Measurements from ENCODE around the gene PHACTR4. TPM values are rescaled to one million over a fixed set of nuclear protein-coding genes. Genes with fewer than 3 reads are reported as not detected.
"Not testable (repeated sequence)": the region's sequence is repeated elsewhere in the genome, so short reads cannot be mapped to it uniquely, and the experiment has no call there.

Gene PHACTR4
- total RNA-seq, 1 donor from 2014 or later = 50.3 TPM

DNA sequence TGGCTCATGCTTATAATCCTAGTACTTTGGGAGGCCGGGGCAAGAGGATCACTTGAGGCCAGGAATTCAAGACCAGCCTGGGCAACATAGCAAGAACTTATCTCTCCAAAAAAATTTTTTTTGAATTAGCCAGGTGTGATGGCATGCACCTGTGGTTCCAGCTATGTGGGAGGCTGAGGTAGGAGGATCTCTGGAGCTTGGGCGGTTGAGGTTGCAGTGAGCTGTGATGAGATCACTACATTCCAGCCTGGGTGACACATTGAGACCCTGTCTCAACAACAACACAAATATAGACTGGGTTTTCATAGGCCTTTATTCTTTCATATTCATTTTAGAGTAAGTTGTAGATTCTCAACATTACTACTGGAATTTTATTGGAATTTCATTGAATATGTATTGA, 27.9 kb upstream of the PHACTR4 start:
- Mint-ChIP-seq H3K36me3 (no peaks in the 10 kb centered on the region), H3K27me3 (no peaks in the 10 kb centered on the region), H3K9me3 (no peaks in the 10 kb centered on the region), H3K4me3 (no peak overlapping the region), H3K27ac (no peak overlapping the region), H3K4me1 (ENCODE audit: unreplicated experiment) (no peaks in the 10 kb centered on the region)
- no peak for DNase-seq (ENCODE audit: extremely low spot score, unreplicated experiment)
- TF ChIP-seq, protein P1, sequence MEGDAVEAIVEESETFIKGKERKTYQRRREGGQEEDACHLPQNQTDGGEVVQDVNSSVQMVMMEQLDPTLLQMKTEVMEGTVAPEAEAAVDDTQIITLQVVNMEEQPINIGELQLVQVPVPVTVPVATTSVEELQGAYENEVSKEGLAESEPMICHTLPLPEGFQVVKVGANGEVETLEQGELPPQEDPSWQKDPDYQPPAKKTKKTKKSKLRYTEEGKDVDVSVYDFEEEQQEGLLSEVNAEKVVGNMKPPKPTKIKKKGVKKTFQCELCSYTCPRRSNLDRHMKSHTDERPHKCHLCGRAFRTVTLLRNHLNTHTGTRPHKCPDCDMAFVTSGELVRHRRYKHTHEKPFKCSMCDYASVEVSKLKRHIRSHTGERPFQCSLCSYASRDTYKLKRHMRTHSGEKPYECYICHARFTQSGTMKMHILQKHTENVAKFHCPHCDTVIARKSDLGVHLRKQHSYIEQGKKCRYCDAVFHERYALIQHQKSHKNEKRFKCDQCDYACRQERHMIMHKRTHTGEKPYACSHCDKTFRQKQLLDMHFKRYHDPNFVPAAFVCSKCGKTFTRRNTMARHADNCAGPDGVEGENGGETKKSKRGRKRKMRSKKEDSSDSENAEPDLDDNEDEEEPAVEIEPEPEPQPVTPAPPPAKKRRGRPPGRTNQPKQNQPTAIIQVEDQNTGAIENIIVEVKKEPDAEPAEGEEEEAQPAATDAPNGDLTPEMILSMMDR (conservative IDR thresholded peaks at IDR 0.05) = no peak

DNA sequence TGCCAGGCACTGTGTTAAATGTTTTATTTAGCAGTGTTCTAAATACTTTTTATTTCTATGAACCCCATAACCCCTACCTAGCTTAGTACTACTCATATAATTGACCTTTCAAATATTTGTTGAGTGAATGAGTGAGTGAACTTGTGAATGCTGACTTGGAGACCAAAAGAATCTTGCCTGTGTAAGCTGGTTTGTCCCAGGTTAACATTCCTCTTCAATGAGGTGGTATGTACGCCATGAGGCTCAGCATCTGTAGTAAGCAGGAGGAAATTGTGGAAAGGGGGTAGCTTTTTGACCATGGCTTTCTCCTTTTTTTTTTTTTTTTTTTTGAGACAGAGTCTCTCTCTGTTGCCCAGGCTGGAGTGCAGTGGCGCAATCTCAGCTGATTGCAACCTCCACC, 26.1 kb upstream of the PHACTR4 start:
- Mint-ChIP-seq H3K4me1 (ENCODE audit: unreplicated experiment) (no peaks in the 10 kb centered on the region), H3K36me3 (no peaks in the 10 kb centered on the region)
- no peak for DNase-seq (ENCODE audit: extremely low spot score, unreplicated experiment)

DNA sequence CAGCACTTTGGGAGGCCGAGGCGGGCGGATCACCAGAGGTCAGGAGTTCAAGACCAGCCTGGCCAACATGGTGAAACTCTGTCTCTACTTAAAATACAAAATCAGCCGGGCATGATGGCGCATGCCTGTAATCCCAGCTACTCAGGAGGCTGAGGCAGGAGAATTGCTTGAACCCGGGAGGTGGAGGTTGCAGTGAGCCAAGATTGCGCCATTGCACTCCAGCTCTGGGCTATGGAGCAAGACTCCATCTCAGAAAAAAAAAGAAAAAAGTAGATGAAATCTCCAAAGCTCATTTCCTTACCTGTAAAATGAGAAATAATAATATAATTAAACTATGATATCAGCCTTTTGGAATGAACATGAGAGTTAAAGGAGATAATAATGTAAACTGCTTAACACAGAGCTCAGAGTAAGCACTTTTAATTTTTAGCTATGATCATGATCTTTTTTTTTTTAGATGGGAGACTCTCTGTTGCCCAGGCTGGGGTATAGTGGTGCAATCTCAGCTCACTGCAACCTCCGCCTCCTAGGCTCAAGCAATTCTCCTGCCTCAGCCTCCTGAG, 16.2 kb upstream of the PHACTR4 start:
- not testable (repeated sequence) for H3K27me3 Mint-ChIP-seq; H3K4me1 Mint-ChIP-seq (ENCODE audit: unreplicated experiment); DNase-seq (ENCODE audit: extremely low spot score, unreplicated experiment); H3K36me3 Mint-ChIP-seq; H3K9me3 Mint-ChIP-seq; H3K4me3 Mint-ChIP-seq
- H3K27ac Mint-ChIP-seq = peak overlapping the region; percentile 77

More for the DNA sequence above, 26.1 kb upstream of the PHACTR4 start:
- TF ChIP-seq, protein P1 (conservative IDR thresholded peaks at IDR 0.05) = no peak
- H3K4me3 Mint-ChIP-seq = no peak overlapping the region
- H3K9me3 Mint-ChIP-seq = no peaks in the 10 kb centered on the region
- H3K27ac Mint-ChIP-seq = no peak overlapping the region
- no peaks in the 10 kb centered on the region for H3K27me3 Mint-ChIP-seq

DNA sequence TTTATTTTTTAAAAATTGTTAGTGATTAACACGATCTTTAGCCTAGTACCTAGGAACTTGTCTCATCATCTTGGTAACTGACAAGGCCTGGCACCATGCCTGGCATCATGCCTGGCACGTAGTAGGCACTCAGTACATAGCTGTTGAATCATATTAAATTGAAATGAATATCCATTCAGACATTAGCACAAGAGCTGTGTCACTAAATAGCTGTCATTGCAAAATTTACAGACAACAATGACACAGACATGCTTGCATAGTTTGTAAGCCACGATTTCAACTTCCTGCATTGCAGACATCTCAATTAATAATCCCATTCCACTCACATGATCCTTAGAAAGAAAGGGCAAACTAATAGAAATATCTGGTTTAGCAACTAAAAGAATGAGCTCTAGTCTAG, 15.4 kb upstream of the PHACTR4 start:
- Mint-ChIP-seq H3K27me3 (no peaks in the 10 kb centered on the region), H3K27ac (peak overlapping the region; percentile 77), H3K4me1 (ENCODE audit: unreplicated experiment) (no peaks in the 10 kb centered on the region), H3K9me3 (no peaks in the 10 kb centered on the region), H3K4me3 (no peak overlapping the region), H3K36me3 (no peaks in the 10 kb centered on the region)
- no peak for DNase-seq (ENCODE audit: extremely low spot score, unreplicated experiment)
- TF ChIP-seq, protein P1 (conservative IDR thresholded peaks at IDR 0.05) = no peak

DNA sequence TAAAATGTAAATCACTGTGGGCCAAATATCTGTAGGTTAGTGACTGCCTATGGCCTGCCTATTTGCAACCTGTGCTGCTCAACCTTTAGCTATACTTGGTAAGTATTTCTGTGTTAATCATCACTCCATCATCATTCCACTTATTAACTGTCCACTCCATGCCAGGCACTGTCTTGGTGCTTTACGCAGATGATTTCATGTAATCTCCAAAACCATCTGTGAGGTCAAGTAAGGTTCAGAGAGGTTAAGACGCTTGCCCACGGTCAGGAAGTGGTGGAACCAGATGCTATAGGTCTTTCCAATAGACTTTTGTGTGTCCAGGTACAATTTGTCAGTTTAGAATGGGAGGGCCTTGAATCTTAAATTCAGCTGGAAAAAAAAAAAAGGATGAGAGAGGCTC, 10.8 kb upstream of the PHACTR4 start:
- no peak overlapping the region for H3K27ac Mint-ChIP-seq

DNA sequence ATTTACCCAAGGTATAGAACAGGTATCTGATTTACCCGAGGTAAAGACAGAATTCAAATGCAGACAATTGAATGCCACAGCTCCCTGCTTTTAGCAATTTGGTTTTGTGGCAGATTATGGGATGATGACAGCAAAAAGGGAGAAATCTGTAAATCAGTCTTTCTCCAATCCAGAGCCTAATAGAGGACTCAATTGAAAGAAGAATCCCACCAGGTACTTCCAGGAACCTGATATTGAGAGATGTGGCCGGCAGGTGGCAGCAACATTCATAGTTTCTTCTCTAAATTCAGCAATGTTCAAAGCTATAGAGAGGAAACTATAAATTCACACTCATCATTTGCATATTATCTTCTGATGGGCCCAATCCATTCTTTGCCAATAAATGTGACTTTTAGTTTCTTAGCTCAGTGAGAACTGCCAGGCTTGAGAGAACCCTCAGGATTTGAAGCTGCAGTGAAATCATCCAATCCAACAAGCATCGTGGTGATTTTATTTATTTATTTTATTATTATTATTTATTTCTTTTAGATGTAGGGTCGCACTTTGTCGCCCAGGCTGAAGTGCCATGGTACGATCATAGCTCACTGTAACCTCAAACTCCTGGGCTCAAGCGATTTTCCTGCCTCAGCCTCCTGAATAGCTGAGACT, 9.8 kb upstream of the PHACTR4 start:
- Mint-ChIP-seq H3K4me3 (no peak overlapping the region), H3K36me3 (no peaks in the 10 kb centered on the region), H3K4me1 (ENCODE audit: unreplicated experiment) (peaks cover 4% of the 10 kb centered on the region), H3K9me3 (no peaks in the 10 kb centered on the region), H3K27me3 (no peaks in the 10 kb centered on the region), H3K27ac (no peak overlapping the region)
- TF ChIP-seq, protein P1 (conservative IDR thresholded peaks at IDR 0.05) = peak; percentile 86
- DNase-seq (ENCODE audit: extremely low spot score, unreplicated experiment) = no peak

More for the DNA sequence above, 10.8 kb upstream of the PHACTR4 start:
- Mint-ChIP-seq H3K9me3 (no peaks in the 10 kb centered on the region), H3K4me3 (no peak overlapping the region), H3K4me1 (ENCODE audit: unreplicated experiment) (peaks cover 4% of the 10 kb centered on the region), H3K36me3 (no peaks in the 10 kb centered on the region), H3K27me3 (no peaks in the 10 kb centered on the region)
- no peak for DNase-seq (ENCODE audit: extremely low spot score, unreplicated experiment)
- TF ChIP-seq, protein P1 (conservative IDR thresholded peaks at IDR 0.05) = no peak

Data from type B pancreatic cell (in vitro differentiated cells).